CD8-positive, alpha-beta memory T cell (primary cell): ENCODE measurements around the gene MAMSTR. TPM values are rescaled to one million over a fixed set of nuclear protein-coding genes. Genes with fewer than 3 reads are reported as not detected.

Experiments
- CTCF ChIA-PET: fragments of 350-600 bp; sonication (Branson Sonifier 250); formaldehyde crosslinking; loops from one replicate; lab custom pipeline; 2021; ENCODE audit warnings: antibody characterized with exemption; lab: Charles Lee
- POLR2A ChIA-PET: fragments of 350-600 bp; sonication (Branson Sonifier 250); formaldehyde crosslinking; loops from one replicate; lab custom pipeline; 2021; ENCODE audit warnings: antibody characterized with exemption; lab: Charles Lee
- DNase-seq, 5 donors: peaks; one replicate each; pipeline versions ENCODE4 v3.0.0 to v3.0.0-alpha.2; 2020 to 2022; ENCODE audit warnings: mixed read lengths in 1 of 5
- H3K27ac ChIP-seq: one replicate; pipeline ENCODE4 v1.7.0; 2013; ENCODE audit warnings: low read depth, mild to moderate bottlenecking, low read length, moderate library complexity
- H3K27me3 ChIP-seq: 2 replicates; pipeline ENCODE4 v1.7.0; 2013; ENCODE audit warnings: low read length, mild to moderate bottlenecking; ENCODE audit not compliant: insufficient read depth, poor library complexity, severe bottlenecking
- H3K36me3 ChIP-seq: 2 replicates; pipeline ENCODE4 v1.7.0; 2013; ENCODE audit warnings: mild to moderate bottlenecking, low read length, moderate library complexity; ENCODE audit not compliant: insufficient read depth
- H3K4me1 ChIP-seq: 2 replicates; pipeline ENCODE4 v1.7.0; 2013; ENCODE audit warnings: mild to moderate bottlenecking, low read length, moderate library complexity; ENCODE audit not compliant: insufficient read depth
- H3K4me3 ChIP-seq: 2 replicates; pipeline ENCODE4 v1.7.0; 2013; ENCODE audit warnings: mild to moderate bottlenecking, low read length
- H3K9me3 ChIP-seq: 2 replicates; pipeline ENCODE4 v1.7.0; 2013; ENCODE audit warnings: mild to moderate bottlenecking, low read length
- H3K27ac Mint-ChIP-seq, 8 donors: one replicate each; pipeline ENCODE4 v1.8.0; 2020 to 2021; ENCODE audit warnings: mixed read lengths in 8 of 8, mild to moderate bottlenecking in 6 of 8, inconsistent platforms in 3 of 8, moderate library complexity in 3 of 8
- H3K27me3 Mint-ChIP-seq, 2 donors: one replicate each; pipeline ENCODE4 v1.8.0; 2020 to 2021; ENCODE audit warnings: mixed read lengths in 2 of 2, mild to moderate bottlenecking in 1 of 2, moderate library complexity in 1 of 2
- H3K36me3 Mint-ChIP-seq, 3 donors: one replicate each; pipeline ENCODE4 v1.8.0; 2020 to 2021; ENCODE audit warnings: mixed read lengths in 3 of 3, inconsistent platforms in 1 of 3, mild to moderate bottlenecking in 1 of 3
- H3K4me1 Mint-ChIP-seq, 3 donors: one replicate each; pipeline ENCODE4 v1.8.0; 2020 to 2021; ENCODE audit warnings: mixed read lengths in 3 of 3, inconsistent platforms in 1 of 3, mild to moderate bottlenecking in 1 of 3
- H3K4me3 Mint-ChIP-seq, 7 donors: one replicate each; pipeline ENCODE4 v1.8.0; 2020 to 2021; ENCODE audit warnings: mixed read lengths in 7 of 7, mild to moderate bottlenecking in 6 of 7, moderate library complexity in 4 of 7, inconsistent platforms in 2 of 7
- H3K9me3 Mint-ChIP-seq, 5 donors: one replicate each; pipeline ENCODE4 v1.8.0; 2020 to 2022; ENCODE audit warnings: mixed read lengths in 5 of 5, mild to moderate bottlenecking in 3 of 5, moderate library complexity in 2 of 5, inconsistent platforms in 1 of 5
- polyA plus RNA-seq: library from polyadenylated mRNA; unstranded; fragments of 300-500 nt; fragmentation: Illumina TruSeq; gene quantifications from one replicate; pipeline ENCODE4 v1.2.3, GENCODE V29; 2021
- total RNA-seq, 2 experiments: library from RNA; stranded (reverse); gene quantifications; one replicate each; pipeline ENCODE4 v1.2.3, GENCODE V29; 2021

The MAMSTR gene
- total and polyA plus RNA-seq, 3 experiments from 2014 or later, result 0.40 to 0.69 (median 0.68) TPM

DNA sequence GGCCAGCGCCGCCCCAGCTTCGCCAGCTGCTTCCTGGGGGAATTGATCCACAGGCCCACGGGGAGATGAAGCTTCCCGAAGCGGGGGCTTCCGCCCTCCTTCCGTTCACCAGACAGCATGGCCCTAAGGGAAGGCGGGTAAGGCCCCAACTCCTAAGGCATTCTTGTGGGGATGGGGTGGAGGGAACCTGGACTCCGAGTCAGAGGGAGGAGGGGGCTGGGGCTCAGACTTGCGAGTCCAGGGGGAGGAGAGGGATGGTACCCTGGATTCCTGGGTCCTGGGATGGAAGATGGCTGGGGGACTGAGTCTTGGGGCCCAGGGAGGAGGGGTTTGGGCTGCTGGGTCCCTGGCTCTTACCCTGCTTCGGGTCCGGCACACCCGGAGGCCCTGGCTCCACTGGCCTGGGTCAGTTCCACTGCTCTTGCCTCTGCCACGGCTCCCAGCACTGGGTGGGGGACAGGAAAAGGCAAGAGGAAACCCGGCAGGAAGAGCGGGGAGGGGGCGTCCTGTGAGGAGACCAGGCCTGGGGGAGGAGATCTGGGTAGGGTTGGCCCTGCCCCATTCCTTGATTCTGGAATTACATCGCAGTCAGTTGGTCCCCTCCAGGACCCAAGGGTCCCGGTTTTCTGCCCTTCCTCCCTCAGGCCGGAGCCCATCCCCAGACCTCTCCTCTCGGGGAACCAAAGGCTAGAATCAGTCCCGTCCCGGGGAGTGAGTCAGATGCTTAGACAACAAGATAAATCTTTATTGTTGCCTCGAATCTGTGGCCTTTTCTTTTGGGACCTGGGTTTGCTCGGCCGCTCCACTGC lies 20.8 kb upstream of the MAMSTR start, which contains the start of gene RASIP1:
TSS of gene RASIP1 (minus strand) at position 447 of the 809 bp plus-strand sequence. CDS start at position 119, 328 bp downstream.
- Histone ChIP-seq H3K9me3 (no peaks in the 10 kb centered on the region), H3K4me3 (peak within 1 kb of the TSS; percentile 37), H3K27me3 (no peaks in the 10 kb centered on the region), H3K27ac (peak within 1 kb of the TSS; percentile 40), H3K4me1 (peaks cover 31% of the 10 kb centered on the region), H3K36me3 (no peaks in the 10 kb centered on the region)
- CTCF ChIA-PET, result interaction anchor here (1.8 to 2.2 kb wide), 2 partner anchors 16 to 94 kb away, joined by 6 to 8 read pairs; partner anchors contain the start of gene CA11
- Mint-ChIP-seq H3K36me3 (no peaks in the 10 kb centered on the region), H3K4me1 (peaks cover 9 to 21% (median 13%) of the 10 kb centered on the region in 3 donors), H3K27me3 (peaks cover 2 to 10% of the 10 kb centered on the region in 2 donors), H3K27ac (no peak within 1 kb of the TSS), H3K9me3 (no peaks in the 10 kb centered on the region), H3K4me3 (peak within 1 kb of the TSS in 6 of 7 donors; percentile 26 to 84 (median 44))
- POLR2A ChIA-PET, result interaction anchor here (1.4 kb wide), 1 partner anchor 20 kb away, joined by 5 read pairs; no protein-coding TSS in a partner anchor
- peak in 1 of 5 donors; percentile 33 for DNase-seq

DNA sequence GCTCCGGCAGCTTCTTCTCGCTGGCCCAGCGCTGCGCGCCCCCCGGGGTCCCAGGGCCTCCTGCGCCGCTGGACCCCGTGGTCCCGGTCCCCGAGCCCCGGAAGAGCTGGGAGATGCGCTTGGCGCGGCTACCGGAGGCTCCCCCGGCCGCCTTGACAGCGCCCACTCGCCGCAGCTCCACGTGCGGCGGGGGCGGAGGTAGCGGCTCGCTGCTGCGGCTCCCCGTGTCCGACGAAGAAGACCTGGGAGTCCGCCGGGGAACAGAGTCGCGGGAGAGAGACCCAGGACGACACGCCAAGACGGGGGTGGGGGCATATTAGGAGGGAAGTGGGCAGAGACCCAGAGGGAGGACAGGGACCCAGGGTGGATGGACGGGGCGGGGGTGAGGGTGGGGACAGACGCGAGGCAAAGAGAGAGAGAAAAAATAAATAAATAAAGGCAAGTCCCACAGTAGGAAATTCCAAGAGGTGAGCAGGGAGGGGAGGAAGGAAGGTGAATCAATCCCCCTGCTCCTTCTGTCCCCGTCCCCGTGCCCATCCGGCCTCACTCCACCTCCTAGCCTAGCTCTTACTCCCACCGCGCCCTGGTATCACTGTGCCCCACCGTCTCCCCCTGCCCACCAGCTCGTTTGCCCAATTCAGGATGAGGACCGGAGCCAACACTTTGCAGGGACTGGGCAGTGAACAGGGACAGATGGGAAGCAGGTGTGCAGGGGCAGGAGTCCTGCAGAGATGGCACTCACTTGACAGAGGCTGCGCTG lies 20.1 kb upstream of the MAMSTR start:
- peaks cover 3 to 5% of the 10 kb centered on the region in 2 donors for H3K27me3 Mint-ChIP-seq
- ChIA-PET CTCF (interaction anchor here (0.9 to 2.2 kb wide), 9 partner anchors 8 to 121 kb away, joined by 3 to 9 read pairs (median 5); partner anchors contain the start of genes CA11, RPL18 and SPHK2), POLR2A (interaction anchor here (0.6 to 1.6 kb wide), 5 partner anchors 19 to 714 kb away, joined by 3 to 6 read pairs (median 5); partner anchors contain the start of gene CA11)
- H3K4me3 Mint-ChIP-seq, result peak overlapping the region in 5 of 7 donors; percentile 34 to 84 (median 48)
- H3K27ac Mint-ChIP-seq, result no peak overlapping the region
- H3K36me3 Mint-ChIP-seq, result no peaks in the 10 kb centered on the region
- Histone ChIP-seq H3K27me3 (no peaks in the 10 kb centered on the region), H3K27ac (peak overlapping the region; percentile 9), H3K36me3 (no peaks in the 10 kb centered on the region), H3K4me1 (peaks cover 31% of the 10 kb centered on the region), H3K9me3 (no peaks in the 10 kb centered on the region), H3K4me3 (peak overlapping the region; percentile 37)
- no peak for DNase-seq
- H3K4me1 Mint-ChIP-seq, result peaks cover 7 to 21% (median 13%) of the 10 kb centered on the region in 3 donors
- H3K9me3 Mint-ChIP-seq, result no peaks in the 10 kb centered on the region

DNA sequence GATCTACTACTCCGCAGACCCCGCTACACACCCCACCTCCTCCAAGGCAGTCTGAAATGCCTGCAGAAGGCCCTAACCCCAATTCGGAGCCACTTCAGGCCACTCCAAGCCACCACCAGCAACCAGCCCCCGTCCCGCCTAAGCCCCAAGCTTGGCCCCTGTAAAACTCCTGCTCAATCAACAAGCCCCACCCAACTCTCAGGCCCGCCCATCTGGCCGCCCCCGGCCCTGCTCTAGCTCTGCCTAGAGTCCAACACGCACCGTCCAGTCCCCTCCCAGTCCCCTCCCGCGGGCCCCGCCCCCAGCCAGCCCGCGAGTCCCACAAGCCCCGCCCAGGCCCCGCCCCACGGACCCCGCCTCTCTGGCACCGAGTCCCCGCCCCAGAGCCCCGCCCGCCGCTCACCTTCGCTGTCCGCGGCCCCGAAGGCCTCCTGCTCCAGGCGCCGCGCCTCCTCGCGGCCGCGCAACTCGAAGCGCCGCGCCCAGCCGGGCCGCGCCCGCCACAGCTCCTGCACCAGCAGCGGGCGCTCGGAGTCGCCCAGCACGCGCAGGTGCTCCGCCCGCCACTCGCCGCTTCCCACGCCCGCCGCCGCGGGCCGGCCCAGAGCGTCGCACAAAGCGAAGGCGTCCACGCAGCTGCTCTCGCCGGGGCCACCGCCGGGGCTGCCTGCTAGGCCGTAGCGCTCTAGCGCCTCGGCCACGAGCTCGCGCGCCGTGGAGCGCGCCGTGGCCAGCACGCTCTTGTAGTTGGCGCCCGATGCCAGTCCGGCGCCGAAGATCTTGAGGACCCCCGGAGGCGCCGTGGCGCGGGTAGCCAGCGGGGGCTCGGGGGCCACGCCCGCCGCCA lies 19.3 kb upstream of the MAMSTR start:
- peaks cover 0 to 2% of the 10 kb centered on the region in 2 donors for H3K27me3 Mint-ChIP-seq
- Histone ChIP-seq H3K27ac (peak overlapping the region; percentile 57), H3K27me3 (no peaks in the 10 kb centered on the region), H3K4me3 (peak overlapping the region; percentile 37), H3K36me3 (no peaks in the 10 kb centered on the region), H3K9me3 (no peaks in the 10 kb centered on the region), H3K4me1 (peaks cover 31% of the 10 kb centered on the region)
- H3K36me3 Mint-ChIP-seq, result no peaks in the 10 kb centered on the region
- no peaks in the 10 kb centered on the region for H3K9me3 Mint-ChIP-seq
- ChIA-PET POLR2A (interaction anchor here (0.7 to 1.6 kb wide), 6 partner anchors 14 to 93 kb away, joined by 3 to 6 read pairs (median 4); partner anchors contain the start of gene CA11), CTCF (interaction anchor here (0.7 to 2.2 kb wide), 11 partner anchors 9 to 120 kb away, joined by 3 to 9 read pairs (median 4); partner anchors contain the start of genes CA11, RPL18 and SPHK2)
- H3K4me1 Mint-ChIP-seq, result peaks cover 7 to 21% (median 13%) of the 10 kb centered on the region in 3 donors
- H3K4me3 Mint-ChIP-seq, result peak overlapping the region in 6 of 7 donors; percentile 50 to 90 (median 66)
- peak overlapping the region in 4 of 8 donors; percentile 36 to 95 (median 40) for H3K27ac Mint-ChIP-seq
- peak; percentile 80 to 91 (median 89) for DNase-seq

DNA sequence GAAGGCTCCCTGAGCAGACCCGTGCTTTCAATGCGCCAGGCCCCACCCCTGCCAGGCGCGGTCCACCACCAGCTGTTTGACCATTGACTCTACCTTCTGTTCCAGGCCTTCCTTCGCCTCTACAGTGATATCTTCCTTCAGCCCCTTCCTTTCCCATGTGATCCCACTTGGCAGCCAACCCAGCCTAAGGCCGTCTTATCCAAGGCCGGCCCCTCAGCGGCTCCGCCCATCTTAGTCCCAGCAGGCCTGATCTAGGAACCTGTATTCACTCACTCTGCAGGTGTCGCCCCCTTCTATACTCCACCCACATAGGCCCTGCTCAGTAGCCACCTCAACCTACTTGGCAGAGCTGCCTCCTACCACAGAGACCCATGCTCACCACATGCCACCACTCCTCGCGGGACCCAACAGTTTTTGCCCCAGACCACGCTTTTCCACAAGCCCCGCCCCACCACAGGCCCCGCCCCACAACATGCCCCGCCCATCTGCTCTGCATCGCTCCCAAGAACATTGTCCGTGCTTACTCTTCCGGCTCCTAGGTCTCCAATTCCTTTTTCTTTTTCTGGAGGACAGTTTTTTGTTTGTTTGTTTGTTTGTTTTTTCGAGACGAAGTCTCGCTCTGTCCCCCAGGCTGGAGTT lies 18.0 kb upstream of the MAMSTR start:
- Histone ChIP-seq H3K9me3 (no peaks in the 10 kb centered on the region), H3K4me3 (no peak overlapping the region), H3K27me3 (no peaks in the 10 kb centered on the region), H3K4me1 (peaks cover 31% of the 10 kb centered on the region), H3K27ac (peak overlapping the region; percentile 57), H3K36me3 (no peaks in the 10 kb centered on the region)
- Mint-ChIP-seq H3K4me1 (peaks cover 7 to 21% (median 13%) of the 10 kb centered on the region in 3 donors), H3K27ac (peak overlapping the region in 3 of 8 donors; percentile 12 to 40 (median 25)), H3K27me3 (peaks cover 0 to 2% of the 10 kb centered on the region in 2 donors), H3K4me3 (peak overlapping the region in 2 of 7 donors; percentile 48 to 49), H3K36me3 (no peaks in the 10 kb centered on the region), H3K9me3 (no peaks in the 10 kb centered on the region)
- DNase-seq, result no peak
- ChIA-PET CTCF (interaction anchor here (1.9 kb wide), 1 partner anchor 119 kb away, joined by 4 read pairs; the partner anchor contains the start of genes RPL18 and SPHK2), POLR2A (no interaction called here)

DNA sequence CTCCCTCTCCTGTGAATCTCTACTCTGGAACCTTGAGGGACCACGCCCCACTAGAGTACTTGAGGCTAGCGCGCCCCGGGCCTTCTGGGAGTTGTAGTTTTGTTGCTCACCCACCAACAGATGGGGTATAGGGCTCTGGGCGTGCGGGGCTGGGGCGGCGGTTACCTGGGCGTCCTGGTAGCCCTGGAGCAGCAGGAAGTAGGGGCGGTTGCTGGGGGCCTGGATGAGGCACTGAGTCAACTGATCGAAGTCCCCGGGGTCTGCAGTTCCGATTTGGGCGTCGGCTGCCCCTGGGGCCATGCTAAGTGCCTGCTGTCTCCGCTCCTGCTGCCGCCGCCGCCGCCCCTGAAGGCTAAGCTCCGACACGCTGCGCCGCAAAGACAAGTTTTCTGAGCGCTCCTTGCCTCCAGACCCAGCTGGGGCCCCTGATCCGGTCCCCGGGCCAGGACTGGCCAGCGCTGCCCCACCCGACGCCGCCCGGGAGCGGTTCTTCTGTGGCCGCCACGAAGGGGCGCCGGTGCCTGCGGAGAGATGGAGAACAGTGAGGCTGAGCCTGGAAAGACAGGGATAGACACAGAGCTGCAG lies 15.6 kb upstream of the MAMSTR start:
- ChIA-PET POLR2A (no interaction called here), CTCF (no interaction called here)
- H3K9me3 Mint-ChIP-seq, result no peaks in the 10 kb centered on the region

DNA sequence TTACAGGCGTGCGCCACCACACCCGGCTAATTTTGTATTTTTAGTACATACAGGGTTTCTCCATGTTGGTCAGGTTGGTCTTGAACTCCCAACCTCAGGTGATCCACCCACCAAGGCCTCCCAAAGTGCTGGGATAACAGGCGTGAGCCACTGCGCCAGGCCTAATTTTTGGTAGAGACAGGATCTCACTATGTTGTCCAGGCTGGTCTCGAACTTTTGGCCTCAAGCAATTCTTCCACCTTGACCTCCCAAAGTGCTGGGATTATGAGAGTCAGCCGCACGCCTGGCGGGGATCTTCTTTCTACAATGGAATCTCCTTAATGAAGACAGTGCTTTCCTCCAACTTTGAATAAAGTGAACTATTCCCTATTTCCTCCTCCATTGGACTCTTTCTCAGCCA lies 15.1 kb upstream of the MAMSTR start:
- H3K36me3 Mint-ChIP-seq, result peaks cover 0 to 5% (median 0%) of the 10 kb centered on the region in 3 donors
- Histone ChIP-seq H3K4me1 (peaks cover 11% of the 10 kb centered on the region), H3K36me3 (no peaks in the 10 kb centered on the region), H3K27me3 (no peaks in the 10 kb centered on the region), H3K9me3 (no peaks in the 10 kb centered on the region), H3K27ac (no peak overlapping the region), H3K4me3 (no peak overlapping the region)
- CTCF ChIA-PET, result no interaction called here
- H3K4me3 Mint-ChIP-seq, result no peak overlapping the region
- H3K27ac Mint-ChIP-seq, result no peak overlapping the region
- H3K9me3 Mint-ChIP-seq, result no peaks in the 10 kb centered on the region
- peaks cover 0 to 2% of the 10 kb centered on the region in 2 donors for H3K27me3 Mint-ChIP-seq
- DNase-seq, result no peak
- H3K4me1 Mint-ChIP-seq, result peaks cover 0 to 7% (median 7%) of the 10 kb centered on the region in 3 donors
- POLR2A ChIA-PET, result no interaction called here

More for the DNA sequence above, 15.6 kb upstream of the MAMSTR start:
- no peak overlapping the region for H3K4me3 Mint-ChIP-seq
- no peak for DNase-seq
- no peaks in the 10 kb centered on the region for H3K9me3 ChIP-seq
- peaks cover 0 to 5% (median 0%) of the 10 kb centered on the region in 3 donors for H3K36me3 Mint-ChIP-seq
- peaks cover 16% of the 10 kb centered on the region for H3K4me1 ChIP-seq
- no peak overlapping the region for H3K4me3 ChIP-seq
- no peak overlapping the region for H3K27ac ChIP-seq
- H3K27ac Mint-ChIP-seq, result no peak overlapping the region
- peaks cover 5 to 11% (median 7%) of the 10 kb centered on the region in 3 donors for H3K4me1 Mint-ChIP-seq
- no peaks in the 10 kb centered on the region for H3K36me3 ChIP-seq
- H3K27me3 Mint-ChIP-seq, result peaks cover 0 to 2% of the 10 kb centered on the region in 2 donors
- H3K27me3 ChIP-seq, result no peaks in the 10 kb centered on the region
